Gastroesophageal sphincter (tissue), 4 donors: ENCODE measurements around the gene JAGN1. TPM values are rescaled to one million over a fixed set of nuclear protein-coding genes. Genes with fewer than 3 reads are reported as not detected.
"Not testable (repeated sequence)": the region's sequence is repeated elsewhere in the genome, so short reads cannot be mapped to it uniquely, and the experiment has no call there.

Experiments used
- ATAC-seq: fragments of 150-250 bp; one replicate; pipeline ENCODE4 v1.9.1; 2016; ENCODE audit warnings: mild to moderate bottlenecking, moderate library complexity
- H3K27ac ChIP-seq, 4 donors: fragments of 200-600 bp; sonication (generic) in 3 of 4; 1 replicate in 3 of 4; 2 replicates in 1 of 4; pipeline ENCODE4 v1.5.1; 2016 to 2019
- H3K27me3 ChIP-seq: fragments of 200-600 bp; sonication (generic); one replicate; pipeline ENCODE4 v1.5.1; 2019
- H3K36me3 ChIP-seq, 2 donors: fragments of 200-600 bp; sonication (generic); one replicate each; pipeline ENCODE4 v1.5.1; 2019; ENCODE audit warnings: control low read depth in 1 of 2
- H3K4me1 ChIP-seq, 3 donors: fragments of 200-600 bp; sonication (generic); 1 replicate in 2 of 3; 2 replicates in 1 of 3; pipeline ENCODE4 v1.5.1; 2016 to 2019; ENCODE audit warnings: control low read depth in 2 of 3
- H3K4me3 ChIP-seq, 2 donors: fragments of 200-600 bp; sonication (generic); one replicate each; pipeline ENCODE4 v1.5.1; 2019; ENCODE audit warnings: mild to moderate bottlenecking in 1 of 2, moderate library complexity in 1 of 2
- H3K9me3 ChIP-seq, 3 donors: fragments of 200-600 bp; sonication (generic); one replicate each; pipeline ENCODE4 v1.5.1; 2017 to 2019; ENCODE audit warnings: control low read depth in 2 of 3
- CTCF ChIP-seq, 4 experiments: fragments of 200-600 bp in 2 of 4; fragments of 450-650 bp in 2 of 4; sonication (generic) in 1 of 4; IDR thresholded peaks; one replicate each; pipeline ENCODE4 v1.5.1; 2017 to 2019; ENCODE audit warnings: antibody characterized with exemption in 4 of 4, mild to moderate bottlenecking in 2 of 4, moderate library complexity in 2 of 4
- EP300 ChIP-seq: sonication (generic); formaldehyde crosslinking; IDR thresholded peaks from one replicate; pipeline ENCODE4 v1.6.1; 2017; ENCODE audit warnings: antibody characterized with exemption, mild to moderate bottlenecking
- POLR2A ChIP-seq, 2 donors: fragments of 450-650 bp; IDR thresholded peaks; one replicate each; pipeline ENCODE4 v1.6.1; 2017; ENCODE audit warnings: antibody characterized with exemption in 2 of 2, mild to moderate bottlenecking in 2 of 2, moderate library complexity in 1 of 2
- POLR2AphosphoS5 ChIP-seq: sonication (generic); formaldehyde crosslinking; IDR thresholded peaks from one replicate; pipeline ENCODE4 v1.6.1; 2017; ENCODE audit warnings: antibody characterized with exemption
- WGBS, 2 donors: methylation state at CpG; one replicate each; pipeline ENCODE4 v1.1.5; 2018; ENCODE audit warnings: low coverage in 1 of 2; 5-methylcytosine and 5-hydroxymethylcytosine counted together
- total RNA-seq, 4 donors: library from RNA; depleted of rRNA; stranded (reverse); fragments of >200 nt; gene quantifications; one replicate each; pipeline ENCODE4 v1.1.0, GENCODE V29; 2016

Gene JAGN1
- total RNA-seq, 4 donors from 2014 or later: 23.4 to 39.3 (median 31.7) TPM

GRCh38 chr3:9899289-9899791, 8.9 kb downstream of the JAGN1 start:
- TF ChIP-seq POLR2A (IDR thresholded peaks at IDR 0.05): no peak
- H3K27me3 ChIP-seq: no peaks in the 10 kb centered on the region

GRCh38 chr3:9900965-9901415, 10.6 kb downstream of the JAGN1 start:
- peaks cover 0 to 18% (median 0%) of the 10 kb centered on the region in 3 donors for H3K4me1 ChIP-seq
- H3K4me3 ChIP-seq, H3K36me3 ChIP-seq, ATAC-seq, H3K27me3 ChIP-seq, H3K27ac ChIP-seq, H3K9me3 ChIP-seq: not testable (repeated sequence)
- 100% methylated on average over 2 of the region's 6 CpGs; no CpG with 5 or more reads in 1 of the 2 donors for WGBS, 2 donors

More at GRCh38 chr3:9899289-9899791, 8.9 kb downstream of the JAGN1 start:
- ATAC-seq: no peak
- Histone ChIP-seq H3K4me1 (peaks cover 0 to 18% (median 0%) of the 10 kb centered on the region in 3 donors), H3K36me3 (no peaks in the 10 kb centered on the region), H3K27ac (no peak overlapping the region), H3K4me3 (no peak overlapping the region), H3K9me3 (no peaks in the 10 kb centered on the region)
- 59 to 69% methylated on average over 3 of the region's 3 CpGs for WGBS, 2 donors

GRCh38 chr3:9901967-9902366, 11.6 kb downstream of the JAGN1 start:
- Histone ChIP-seq H3K9me3 (no peaks in the 10 kb centered on the region), H3K4me3 (no peak overlapping the region), H3K27ac (no peak overlapping the region), H3K36me3 (no peaks in the 10 kb centered on the region), H3K27me3 (no peaks in the 10 kb centered on the region), H3K4me1 (peaks cover 0 to 18% (median 0%) of the 10 kb centered on the region in 3 donors)
- no peak for TF ChIP-seq CTCF (IDR thresholded peaks at IDR 0.05)
- TF ChIP-seq POLR2AphosphoS5: no peak
- no peak for TF ChIP-seq POLR2A (IDR thresholded peaks at IDR 0.05)
- no peak for TF ChIP-seq EP300
- WGBS, 2 donors: 57 to 100% methylated on average over 1 of the region's 5 CpGs
- ATAC-seq: no peak

- ATAC-seq: no peak
- Histone ChIP-seq H3K4me1 (peaks cover 0 to 16% (median 0%) of the 10 kb centered on the region in 3 donors), H3K27ac (peak within 1 kb of the TSS in 1 of 4 donors; percentile 23), H3K27me3 (no peaks in the 10 kb centered on the region), H3K36me3 (no peaks in the 10 kb centered on the region), H3K9me3 (no peaks in the 10 kb centered on the region), H3K4me3 (peak within 1 kb of the TSS in 1 of 2 donors; percentile 30)
- 20 to 50% methylated on average over 1 of the region's 13 CpGs for WGBS, 2 donors
- TF ChIP-seq POLR2AphosphoS5: no peak
- TF ChIP-seq POLR2A (IDR thresholded peaks at IDR 0.05): no peak
- TF ChIP-seq CTCF (IDR thresholded peaks at IDR 0.05): no peak
- TF ChIP-seq EP300: no peak
Measured at GRCh38 chr3:9902372-9903237, 12.2 kb downstream of the JAGN1 start, which contains the start of gene IL17RE. Gene IL17RE, plus strand, starts transcription at chr3:9902848. Its CDS starts 85 bp downstream, at chr3:9902933.

- WGBS, 2 donors: 21 to 42% methylated on average over 3 of the region's 4 CpGs
- no peak for TF ChIP-seq EP300
- no peak for TF ChIP-seq POLR2A (IDR thresholded peaks at IDR 0.05)
- TF ChIP-seq POLR2AphosphoS5: no peak
- TF ChIP-seq CTCF (IDR thresholded peaks at IDR 0.05): no peak
- H3K27me3 ChIP-seq: no peaks in the 10 kb centered on the region
- no peak for ATAC-seq
- H3K9me3 ChIP-seq: no peaks in the 10 kb centered on the region
- H3K36me3 ChIP-seq: no peaks in the 10 kb centered on the region
- H3K4me1 ChIP-seq: peaks cover 0 to 10% (median 0%) of the 10 kb centered on the region in 3 donors
- peak overlapping the region in 1 of 4 donors; percentile 23 for H3K27ac ChIP-seq
- peak overlapping the region in 1 of 2 donors; percentile 30 for H3K4me3 ChIP-seq
Measured at GRCh38 chr3:9903238-9903624, 12.8 kb downstream of the JAGN1 start.
